SU-DHL-6 (cell line): ENCODE results near the gene TTC9B.

Source experiments
- H2AFZ ChIP-seq: fragments of 200-600 bp; sonication (generic); 2 replicates; pipeline ENCODE4 v1.6.1; 2014; ENCODE audit warnings: low read depth, mild to moderate bottlenecking, moderate library complexity, mixed read lengths, antibody characterized with exemption, low read length; ENCODE audit not compliant: severe bottlenecking
- H3F3A ChIP-seq: fragments of 200-600 bp; shearing (Covaris generic); 2 replicates; pipeline ENCODE4 v1.6.0; 2016; ENCODE audit warnings: antibody characterized with exemption, mild to moderate bottlenecking; ENCODE audit not compliant: insufficient read depth
- H3K27ac ChIP-seq: fragments of 200-600 bp; sonication (generic); 2 replicates; pipeline ENCODE4 v1.5.1; 2016; ENCODE audit warnings: low read depth, mild to moderate bottlenecking, low read length, moderate library complexity, mixed read lengths
- H3K27me3 ChIP-seq: fragments of 200-600 bp; sonication (generic), shearing (Covaris generic); 2 replicates; pipeline ENCODE4 v1.6.0; 2014; ENCODE audit warnings: mild to moderate bottlenecking, low read length
- H3K36me3 ChIP-seq: fragments of 200-600 bp; sonication (generic); 2 replicates; pipeline ENCODE4 v1.6.1; 2014; ENCODE audit warnings: mild to moderate bottlenecking, low read length, mixed read lengths
- H3K4me2 ChIP-seq: fragments of 300-600, 200-600 bp; shearing (Covaris generic), sonication (generic); 2 replicates; pipeline ENCODE4 v1.6.0; 2014; ENCODE audit warnings: low read length, low read depth, mild to moderate bottlenecking; ENCODE audit not compliant: poor library complexity, severe bottlenecking
- H3K4me3 ChIP-seq: fragments of 200-600 bp; sonication (generic); 2 replicates; pipeline ENCODE4 v1.5.1; 2014; ENCODE audit warnings: antibody characterized with exemption, low read length, mild to moderate bottlenecking, mixed read lengths; ENCODE audit not compliant: insufficient read depth, poor library complexity, severe bottlenecking
- H3K79me2 ChIP-seq: fragments of 200-600 bp; sonication (generic); 2 replicates; pipeline ENCODE4 v1.6.1; 2014; ENCODE audit warnings: mild to moderate bottlenecking, low read length, moderate library complexity; ENCODE audit not compliant: insufficient read depth
- H3K9ac ChIP-seq: fragments of 200-600 bp; sonication (generic); 2 replicates; pipeline ENCODE4 v1.7.0; 2014; ENCODE audit warnings: mild to moderate bottlenecking, low read length
- H3K9me2 ChIP-seq: fragments of 200-600 bp; sonication (generic); replicated peaks from 2 replicates; pipeline ENCODE4 v1.6.1; 2014; ENCODE audit warnings: low read length; ENCODE audit not compliant: insufficient read depth
- H3K9me3 ChIP-seq: fragments of 200-600 bp; sonication (generic); 2 replicates; pipeline ENCODE4 v1.6.1; 2014; ENCODE audit warnings: low read length, mixed read lengths; ENCODE audit not compliant: insufficient read depth
- H4K20me1 ChIP-seq: fragments of 200-600 bp; sonication (generic); 2 replicates; pipeline ENCODE4 v1.6.1; 2014; ENCODE audit warnings: low read depth, mild to moderate bottlenecking, antibody characterized with exemption, low read length, moderate library complexity, mixed read lengths
- EZH2phosphoT487 ChIP-seq: fragments of 200-600 bp; sonication (generic), shearing (Covaris generic); conservative IDR thresholded peaks from 2 replicates; pipeline ENCODE4 v1.6.1; 2018; ENCODE audit warnings: mild to moderate bottlenecking, antibody characterized with exemption, low read length, moderate library complexity, mixed read lengths
- TF ChIP-seq, protein P1 (sequence below): fragments of 200-600 bp; sonication (generic); IDR thresholded peaks from one replicate; pipeline ENCODE4 v1.5.1; 2017; ENCODE audit warnings: antibody characterized with exemption, mild to moderate bottlenecking, low read length, moderate library complexity; ENCODE audit not compliant: insufficient read depth, poor library complexity, severe bottlenecking

Gene TTC9B

DNA sequence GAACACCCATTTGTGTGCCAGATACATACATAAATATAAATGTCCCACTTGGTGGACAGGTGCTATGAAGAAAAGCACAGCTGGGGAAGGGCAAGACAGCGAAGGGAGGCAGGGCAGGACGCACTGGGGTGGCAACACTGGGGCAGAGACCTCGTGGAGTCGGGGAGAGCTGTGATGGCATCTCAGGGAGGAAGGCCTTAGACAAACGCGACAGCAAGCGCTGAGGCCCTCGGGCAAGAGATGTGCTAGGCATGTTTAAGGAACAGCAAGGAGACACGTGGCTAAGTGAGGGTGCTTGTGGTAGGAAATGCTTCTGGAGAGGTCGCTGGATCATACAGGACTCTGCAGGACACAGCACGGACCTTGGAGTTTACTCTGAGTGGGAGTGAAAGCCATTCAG, 31.6 kb upstream of the TTC9B start:
- no peaks in the 10 kb centered on the region for H3K9me2 ChIP-seq
- H3K79me2 ChIP-seq, result peaks cover 16% of the 10 kb centered on the region; the same call in 1 of the 2 replicates
- H3K27me3 ChIP-seq, result no peaks in the 10 kb centered on the region
- H3K27ac ChIP-seq, result no peak overlapping the region
- H2AFZ ChIP-seq, result no peak overlapping the region
- no peaks in the 10 kb centered on the region for H3K36me3 ChIP-seq
- no peaks in the 10 kb centered on the region for H4K20me1 ChIP-seq
- no peak overlapping the region for H3K4me2 ChIP-seq
- TF ChIP-seq, protein P1, sequence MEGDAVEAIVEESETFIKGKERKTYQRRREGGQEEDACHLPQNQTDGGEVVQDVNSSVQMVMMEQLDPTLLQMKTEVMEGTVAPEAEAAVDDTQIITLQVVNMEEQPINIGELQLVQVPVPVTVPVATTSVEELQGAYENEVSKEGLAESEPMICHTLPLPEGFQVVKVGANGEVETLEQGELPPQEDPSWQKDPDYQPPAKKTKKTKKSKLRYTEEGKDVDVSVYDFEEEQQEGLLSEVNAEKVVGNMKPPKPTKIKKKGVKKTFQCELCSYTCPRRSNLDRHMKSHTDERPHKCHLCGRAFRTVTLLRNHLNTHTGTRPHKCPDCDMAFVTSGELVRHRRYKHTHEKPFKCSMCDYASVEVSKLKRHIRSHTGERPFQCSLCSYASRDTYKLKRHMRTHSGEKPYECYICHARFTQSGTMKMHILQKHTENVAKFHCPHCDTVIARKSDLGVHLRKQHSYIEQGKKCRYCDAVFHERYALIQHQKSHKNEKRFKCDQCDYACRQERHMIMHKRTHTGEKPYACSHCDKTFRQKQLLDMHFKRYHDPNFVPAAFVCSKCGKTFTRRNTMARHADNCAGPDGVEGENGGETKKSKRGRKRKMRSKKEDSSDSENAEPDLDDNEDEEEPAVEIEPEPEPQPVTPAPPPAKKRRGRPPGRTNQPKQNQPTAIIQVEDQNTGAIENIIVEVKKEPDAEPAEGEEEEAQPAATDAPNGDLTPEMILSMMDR, result no peak
- no peak for TF ChIP-seq EZH2phosphoT487
- H3K9me3 ChIP-seq, result no peaks in the 10 kb centered on the region
- no peaks in the 10 kb centered on the region for H3F3A ChIP-seq
- H3K4me3 ChIP-seq, result no peak overlapping the region
- H3K9ac ChIP-seq, result no peak overlapping the region

DNA sequence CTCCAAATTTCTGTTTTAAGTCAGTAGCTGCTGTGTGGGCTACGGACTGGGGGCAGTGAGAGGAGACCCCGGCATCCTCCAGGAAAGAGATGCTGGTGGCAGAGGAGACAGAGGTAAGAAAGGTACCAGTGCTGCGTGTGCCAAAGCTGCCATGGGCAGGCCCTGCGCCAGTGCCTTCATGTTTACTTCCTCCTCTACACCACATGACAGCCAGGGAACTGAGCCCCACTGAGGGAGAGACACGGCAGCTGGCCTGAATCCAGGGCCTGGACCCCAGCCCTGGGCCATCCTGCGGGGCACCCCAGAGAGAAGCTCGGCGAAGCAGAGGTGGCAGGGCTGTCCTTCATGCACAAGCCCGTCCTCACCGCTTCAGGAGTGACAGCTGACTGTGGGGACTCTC, 31.0 kb upstream of the TTC9B start:
- TF ChIP-seq, protein P1, result no peak
- TF ChIP-seq EZH2phosphoT487, result no peak
- no peaks in the 10 kb centered on the region for H3K9me3 ChIP-seq
- no peak overlapping the region for H3K4me2 ChIP-seq
- H3K27me3 ChIP-seq, result no peaks in the 10 kb centered on the region
- H2AFZ ChIP-seq, result no peak overlapping the region
- H3K27ac ChIP-seq, result no peak overlapping the region
- H3K9ac ChIP-seq, result no peak overlapping the region
- H3K36me3 ChIP-seq, result no peaks in the 10 kb centered on the region
- H4K20me1 ChIP-seq, result no peaks in the 10 kb centered on the region
- H3K79me2 ChIP-seq, result peaks cover 18% of the 10 kb centered on the region; the same call in 1 of the 2 replicates
- H3K4me3 ChIP-seq, result no peak overlapping the region
- no peaks in the 10 kb centered on the region for H3K9me2 ChIP-seq
- no peaks in the 10 kb centered on the region for H3F3A ChIP-seq

DNA sequence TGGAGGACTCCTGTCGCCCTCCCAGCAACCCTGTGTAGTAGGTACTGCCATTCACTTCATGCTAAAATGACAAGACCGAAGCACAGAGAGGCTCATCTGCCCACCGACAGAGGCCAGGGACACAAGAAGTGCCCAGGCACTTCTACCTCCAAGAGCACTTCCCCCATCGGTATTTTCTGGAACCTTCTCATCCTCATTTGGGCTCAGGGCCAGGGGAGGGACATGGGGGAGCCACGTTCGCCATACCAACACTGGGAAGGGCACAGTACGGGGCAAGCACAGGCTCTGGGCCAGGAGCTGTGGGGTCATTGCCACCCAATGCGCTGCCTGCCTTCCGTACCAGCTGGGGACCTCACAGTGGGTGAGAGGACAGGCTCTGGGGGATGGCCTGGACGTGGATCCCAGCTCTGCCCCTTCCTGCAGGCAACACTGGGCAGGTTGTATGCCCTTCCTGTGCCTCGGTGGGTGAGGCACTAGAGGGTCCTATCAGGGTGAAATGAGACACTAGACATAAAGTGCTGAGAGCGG, 29.6 kb upstream of the TTC9B start:
- H3K27me3 ChIP-seq, result no peaks in the 10 kb centered on the region
- no peaks in the 10 kb centered on the region for H3K9me2 ChIP-seq
- no peak overlapping the region for H3K4me2 ChIP-seq
- H2AFZ ChIP-seq, result no peak overlapping the region
- TF ChIP-seq EZH2phosphoT487, result no peak
- TF ChIP-seq, protein P1, result no peak
- H3K9ac ChIP-seq, result no peak overlapping the region
- H3K4me3 ChIP-seq, result no peak overlapping the region
- H3K36me3 ChIP-seq, result no peaks in the 10 kb centered on the region
- no peak overlapping the region for H3K27ac ChIP-seq
- H3K9me3 ChIP-seq, result no peaks in the 10 kb centered on the region
- no peaks in the 10 kb centered on the region for H4K20me1 ChIP-seq
- H3K79me2 ChIP-seq, result peaks cover 14% of the 10 kb centered on the region; the same call in 1 of the 2 replicates
- H3F3A ChIP-seq, result no peaks in the 10 kb centered on the region
